ENCODE results near the gene ARHGEF10L.

- TF ChIP-seq, protein P1, sequence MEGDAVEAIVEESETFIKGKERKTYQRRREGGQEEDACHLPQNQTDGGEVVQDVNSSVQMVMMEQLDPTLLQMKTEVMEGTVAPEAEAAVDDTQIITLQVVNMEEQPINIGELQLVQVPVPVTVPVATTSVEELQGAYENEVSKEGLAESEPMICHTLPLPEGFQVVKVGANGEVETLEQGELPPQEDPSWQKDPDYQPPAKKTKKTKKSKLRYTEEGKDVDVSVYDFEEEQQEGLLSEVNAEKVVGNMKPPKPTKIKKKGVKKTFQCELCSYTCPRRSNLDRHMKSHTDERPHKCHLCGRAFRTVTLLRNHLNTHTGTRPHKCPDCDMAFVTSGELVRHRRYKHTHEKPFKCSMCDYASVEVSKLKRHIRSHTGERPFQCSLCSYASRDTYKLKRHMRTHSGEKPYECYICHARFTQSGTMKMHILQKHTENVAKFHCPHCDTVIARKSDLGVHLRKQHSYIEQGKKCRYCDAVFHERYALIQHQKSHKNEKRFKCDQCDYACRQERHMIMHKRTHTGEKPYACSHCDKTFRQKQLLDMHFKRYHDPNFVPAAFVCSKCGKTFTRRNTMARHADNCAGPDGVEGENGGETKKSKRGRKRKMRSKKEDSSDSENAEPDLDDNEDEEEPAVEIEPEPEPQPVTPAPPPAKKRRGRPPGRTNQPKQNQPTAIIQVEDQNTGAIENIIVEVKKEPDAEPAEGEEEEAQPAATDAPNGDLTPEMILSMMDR (IDR thresholded peaks at IDR 0.05): no peak
- no peak for TF ChIP-seq POLR2A (IDR thresholded peaks at IDR 0.05)
These were observed 140.8 kb downstream of the ARHGEF10L start for GRCh38 chr1:17680308-17680707.

All from vagina (tissue), 2 donors.